Aorta (tissue), 5 donors: Measurements from ENCODE around the gene NKD1. TPM values are rescaled to one million over a fixed set of nuclear protein-coding genes. Genes with fewer than 3 reads are reported as not detected.

Experiments used
- ATAC-seq: fragments of 200-7000 bp; cut with Tn5 transposase; one replicate; pipeline ENCODE4 v1.9.1; 2022; ENCODE audit warnings: moderate library complexity; ENCODE audit not compliant: low FRiP score
- DNase-seq, 2 donors: peaks; one replicate each; pipeline ENCODE4 v3.0.0-alpha.2; 2020
- H3K27ac ChIP-seq, 2 donors: one replicate each; pipeline ENCODE4 v1.5.1; 2013; ENCODE audit warnings: low read length in 2 of 2, mild to moderate bottlenecking in 2 of 2, moderate library complexity in 2 of 2, control low read depth in 1 of 2, inconsistent platforms in 1 of 2, low read depth in 1 of 2
- H3K27me3 ChIP-seq, 2 donors: one replicate each; pipeline ENCODE4 v1.6.1; 2013; ENCODE audit warnings: control low read depth in 1 of 2, low read length in 1 of 2, mild to moderate bottlenecking in 1 of 2, moderate library complexity in 1 of 2; ENCODE audit not compliant: insufficient read depth in 2 of 2, control insufficient read depth in 1 of 2
- H3K36me3 ChIP-seq, 2 donors: one replicate each; pipeline ENCODE4 v1.6.1; 2013; ENCODE audit warnings: control low read depth in 1 of 2, low read length in 1 of 2, mild to moderate bottlenecking in 1 of 2; ENCODE audit not compliant: insufficient read depth in 2 of 2, control insufficient read depth in 1 of 2
- H3K4me1 ChIP-seq, 2 donors: one replicate each; pipeline ENCODE4 v1.6.1; 2013; ENCODE audit warnings: low read length in 2 of 2, control low read depth in 1 of 2, mild to moderate bottlenecking in 1 of 2, moderate library complexity in 1 of 2; ENCODE audit not compliant: insufficient read depth in 2 of 2, control insufficient read depth in 1 of 2
- H3K4me3 ChIP-seq, 2 donors: one replicate each; pipeline ENCODE4 v1.5.1; 2013; ENCODE audit warnings: low read length in 2 of 2, control low read depth in 1 of 2, mild to moderate bottlenecking in 1 of 2
- H3K9me3 ChIP-seq: one replicate; pipeline ENCODE4 v1.6.1; 2013; ENCODE audit warnings: mild to moderate bottlenecking, low read length; ENCODE audit not compliant: control insufficient read depth
- WGBS, 2 donors: extraction: QIAGEN DNeasy Blood & Tissue Kit; methylation state at CpG; one replicate each; pipeline ENCODE4 v1.1.7; 2013; 5-methylcytosine and 5-hydroxymethylcytosine counted together
- intact Hi-C, 2 donors: fragments of 100-400 bp; cut with DNase I; formaldehyde crosslinking; loops; one replicate each; pipeline versions ENCODE4 v1.14.2 to v1.15.0; 2022
- polyA plus RNA-seq, 2 donors: library from polyadenylated mRNA; stranded (reverse); fragments of 200-250 nt; gene quantifications; one replicate each; pipeline ENCODE4 v1.2.3, GENCODE V29; 2013
- total RNA-seq, 2 donors: library from RNA; stranded (reverse); fragmentation: NEBNext Ultra II Directional; extraction: Animal tissue kit (Norgen Biotek cat#: 25700); gene quantifications; one replicate each; pipeline ENCODE4 v1.2.1, GENCODE V29; 2021
- donor health status: healthy with polysubstance abuse.
- donor health status: Bipolar disorder and iron deficiency.
- donor health status: DM: no; HTN: no; CAD: no.
- donor health status: DM: no; HTN: no; CAD: no.
- donor health status: DM: yes; HTN: yes; CAD: no.

The NKD1 gene
- total and polyA plus RNA-seq, 4 donors = 5.1 to 55.2 (median 21.0) TPM

DNA sequence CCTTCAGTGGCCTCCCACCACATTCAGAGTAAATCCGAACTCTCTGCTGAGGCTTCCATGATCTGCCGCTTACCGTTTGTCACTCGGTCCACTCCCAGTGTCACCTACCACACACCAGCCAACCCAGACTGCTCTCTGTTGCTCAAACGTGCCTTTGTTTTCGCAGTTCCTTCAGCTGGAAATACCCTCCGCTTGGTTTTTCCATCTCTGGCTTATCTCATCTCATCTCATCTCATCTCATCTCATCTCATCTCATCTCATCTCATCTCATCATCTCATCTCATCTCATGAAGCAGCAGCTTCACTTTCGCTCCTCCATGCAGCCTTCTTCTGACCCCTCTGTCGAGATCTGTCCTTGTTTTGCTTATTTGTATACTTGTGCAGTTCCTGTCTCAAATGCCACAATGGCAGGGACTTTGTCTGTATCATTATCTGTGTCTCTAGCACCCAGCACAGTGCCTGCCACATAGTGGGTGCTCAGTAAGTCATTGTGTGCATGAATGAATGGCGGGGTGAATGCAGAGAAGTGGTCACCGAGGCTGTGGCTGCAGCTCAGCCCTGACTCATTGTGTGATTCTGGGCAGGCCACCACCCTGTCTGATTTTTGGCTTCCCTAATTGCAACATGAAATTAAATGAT, 136.7 kb downstream of the NKD1 start:
- ATAC-seq = no peak
- Histone ChIP-seq H3K4me3 (no peak overlapping the region), H3K36me3 (no peaks in the 10 kb centered on the region), H3K27me3 (no peaks in the 10 kb centered on the region), H3K27ac (no peak overlapping the region), H3K4me1 (no peaks in the 10 kb centered on the region), H3K9me3 (no peaks in the 10 kb centered on the region)
- WGBS, 2 donors = 92 to 93% methylated on average over 11 of the region's 11 CpGs
- intact Hi-C loops = no loop called here
- DNase-seq = peak in 1 of 2 donors; percentile 54

DNA sequence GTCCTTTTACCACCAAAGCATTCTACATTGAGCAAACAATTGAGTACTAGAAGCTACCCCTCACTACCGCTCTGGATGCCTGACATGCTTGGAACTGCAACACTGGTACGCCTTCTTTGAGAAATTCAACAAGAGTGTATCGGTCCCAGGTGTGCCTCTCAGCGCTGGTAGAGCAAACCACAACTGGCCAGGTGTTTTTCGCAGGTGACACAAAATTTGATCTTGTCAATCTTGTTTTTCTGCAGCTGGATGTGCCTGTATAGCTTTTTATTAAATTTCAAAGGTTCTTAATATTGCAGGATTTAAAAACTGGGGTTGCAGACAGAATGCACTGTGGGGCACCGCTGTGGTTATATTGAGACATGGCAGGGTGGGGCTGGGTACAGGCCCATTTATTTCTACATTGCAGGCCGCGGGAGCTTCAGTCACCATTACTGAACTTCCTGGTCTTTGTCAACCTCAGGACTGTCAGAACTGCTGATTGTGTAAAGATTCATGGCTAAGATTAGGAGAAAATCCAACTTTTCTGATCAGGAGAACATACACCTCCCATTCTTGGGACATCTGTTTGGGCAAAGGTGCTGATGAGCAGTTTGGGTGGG, 137.4 kb downstream of the NKD1 start:
- intact Hi-C loops = no loop called here
- Histone ChIP-seq H3K4me3 (no peak overlapping the region), H3K4me1 (no peaks in the 10 kb centered on the region), H3K36me3 (no peaks in the 10 kb centered on the region), H3K27ac (no peak overlapping the region), H3K27me3 (no peaks in the 10 kb centered on the region), H3K9me3 (no peaks in the 10 kb centered on the region)
- WGBS, 2 donors = 93 to 95% methylated on average over 8 of the region's 8 CpGs
- peak in 1 of 2 donors; percentile 45 for DNase-seq
- no peak for ATAC-seq

DNA sequence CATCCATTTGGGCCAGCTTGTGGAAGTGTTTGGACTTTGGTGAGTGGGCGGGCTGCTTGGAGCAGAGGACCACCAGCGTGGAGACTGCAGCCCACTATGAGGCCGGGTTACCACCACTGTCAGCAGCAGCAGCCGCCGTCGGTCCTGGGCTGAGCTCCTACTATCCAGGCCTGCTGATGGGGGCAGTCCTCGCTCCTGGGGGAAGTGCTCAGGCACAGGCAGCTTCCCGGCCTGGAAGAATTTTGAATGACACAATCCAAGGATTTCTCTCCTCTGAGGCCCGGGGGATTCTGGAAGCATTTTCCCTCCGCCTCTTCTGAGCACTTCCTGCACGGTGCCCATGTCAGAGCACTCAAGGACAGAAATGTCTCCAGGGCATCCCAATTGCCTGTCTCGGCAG, 139.9 kb downstream of the NKD1 start:
- H3K9me3 ChIP-seq = no peaks in the 10 kb centered on the region
- intact Hi-C loops = no loop called here
- no peak for ATAC-seq
- H3K27me3 ChIP-seq = no peaks in the 10 kb centered on the region
- no peaks in the 10 kb centered on the region for H3K4me1 ChIP-seq
- no peak overlapping the region for H3K27ac ChIP-seq
- no peak overlapping the region for H3K4me3 ChIP-seq
- 56 to 64% methylated on average over 12 of the region's 12 CpGs for WGBS, 2 donors
- DNase-seq = peak in 1 of 2 donors; percentile 62
- H3K36me3 ChIP-seq = no peaks in the 10 kb centered on the region

GRCh38 chr16:50688867-50689266, 140.7 kb downstream of the NKD1 start:
- no peak overlapping the region for H3K4me3 ChIP-seq
- ATAC-seq = no peak
- H3K27me3 ChIP-seq = no peaks in the 10 kb centered on the region
- intact Hi-C loops = no loop called here
- H3K27ac ChIP-seq = no peak overlapping the region
- WGBS, 2 donors = 85 to 91% methylated on average over 3 of the region's 3 CpGs
- H3K36me3 ChIP-seq = no peaks in the 10 kb centered on the region
- no peaks in the 10 kb centered on the region for H3K9me3 ChIP-seq
- no peaks in the 10 kb centered on the region for H3K4me1 ChIP-seq
- no peak for DNase-seq

DNA sequence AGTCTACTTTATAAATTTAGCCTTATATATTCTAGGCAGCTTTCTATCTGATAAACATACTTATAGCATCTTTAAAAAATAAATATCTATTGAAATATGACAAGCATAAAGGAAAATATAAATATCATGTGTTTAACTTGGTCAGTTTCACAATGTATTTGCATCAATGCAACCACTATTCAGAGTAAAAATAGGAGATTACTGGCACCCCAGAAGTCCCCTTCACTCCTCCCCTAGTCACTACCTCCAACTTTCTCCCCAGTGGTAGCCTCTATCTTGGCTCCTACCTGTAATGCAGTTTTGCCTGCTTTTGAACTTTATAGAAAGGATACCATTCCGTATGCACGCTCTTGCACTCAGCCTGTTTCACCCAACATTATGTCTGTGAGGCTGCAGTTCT, 142.0 kb downstream of the NKD1 start:
- H3K27me3 ChIP-seq = no peaks in the 10 kb centered on the region
- H3K4me1 ChIP-seq = no peaks in the 10 kb centered on the region
- no peak overlapping the region for H3K4me3 ChIP-seq
- H3K9me3 ChIP-seq = no peaks in the 10 kb centered on the region
- intact Hi-C loops = loop anchor here in 1 of 2 donors (10.0 kb wide), 1 partner anchor 115 kb away; no protein-coding TSS in a partner anchor
- 63% methylated on average over 2 of the region's 2 CpGs for WGBS, 2 donors
- ATAC-seq (no peak), DNase-seq (no peak)
- no peak overlapping the region for H3K27ac ChIP-seq
- H3K36me3 ChIP-seq = no peaks in the 10 kb centered on the region

DNA sequence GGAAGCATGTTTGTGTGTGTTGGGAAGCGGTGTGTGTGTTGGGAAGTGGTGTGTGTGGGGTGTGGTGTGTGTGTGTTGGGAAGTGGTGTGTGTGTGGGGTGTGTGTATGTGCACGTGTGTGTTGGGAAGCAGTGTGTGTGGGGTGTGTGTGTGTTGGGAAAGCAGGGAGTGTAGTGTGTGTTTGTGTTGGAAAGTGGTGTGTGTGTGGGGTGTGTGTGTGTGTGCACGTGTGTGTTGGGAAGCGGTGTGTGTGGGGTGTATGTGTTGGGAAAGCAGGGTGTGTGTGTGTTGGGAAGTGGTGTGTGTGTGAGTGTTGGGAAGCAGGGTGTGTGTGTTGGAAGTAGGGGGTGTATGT, 144.4 kb downstream of the NKD1 start:
- no peak overlapping the region for H3K27ac ChIP-seq
- intact Hi-C loops = loop anchor here in 1 of 2 donors (10.0 kb wide), 1 partner anchor 112 kb away; no protein-coding TSS in a partner anchor
- H3K4me3 ChIP-seq = no peak overlapping the region
- 59 to 76% methylated on average over 4 of the region's 4 CpGs for WGBS, 2 donors
- no peaks in the 10 kb centered on the region for H3K27me3 ChIP-seq
- no peak for ATAC-seq
- DNase-seq = no peak
- no peaks in the 10 kb centered on the region for H3K9me3 ChIP-seq
- H3K36me3 ChIP-seq = no peaks in the 10 kb centered on the region
- no peaks in the 10 kb centered on the region for H3K4me1 ChIP-seq

GRCh38 chr16:50692999-50693781, 145.0 kb downstream of the NKD1 start, which contains the start of gene NOD2:
Gene NOD2, plus strand, starts transcription at chr16:50693606. Its CDS starts 5,890 bp downstream, at chr16:50699496.
- Histone ChIP-seq H3K36me3 (no peaks in the 10 kb centered on the region), H3K27me3 (no peaks in the 10 kb centered on the region), H3K4me3 (peak within 1 kb of the TSS; percentile 25 to 47), H3K27ac (no peak within 1 kb of the TSS), H3K9me3 (no peaks in the 10 kb centered on the region), H3K4me1 (no peaks in the 10 kb centered on the region)
- 13 to 23% methylated on average over 31 to 56 of the region's 56 CpGs for WGBS, 2 donors
- intact Hi-C loops = loop anchor here in 1 of 2 donors (10.0 kb wide), 1 partner anchor 112 kb away; no protein-coding TSS in a partner anchor
- peak; percentile 48 for ATAC-seq
- peak in 1 of 2 donors; percentile 86 for DNase-seq

GRCh38 chr16:50694206-50694605, 146.0 kb downstream of the NKD1 start:
- H3K27me3 ChIP-seq = no peaks in the 10 kb centered on the region
- H3K9me3 ChIP-seq = no peaks in the 10 kb centered on the region
- 94 to 97% methylated on average over 2 of the region's 2 CpGs for WGBS, 2 donors
- DNase-seq (no peak), ATAC-seq (no peak)
- H3K27ac ChIP-seq = no peak overlapping the region
- no peaks in the 10 kb centered on the region for H3K36me3 ChIP-seq
- H3K4me1 ChIP-seq = no peaks in the 10 kb centered on the region
- intact Hi-C loops = loop anchor here in 1 of 2 donors (10.0 kb wide), 1 partner anchor 111 kb away; no protein-coding TSS in a partner anchor
- H3K4me3 ChIP-seq = no peak overlapping the region
